K562 (cell line): ENCODE results near the gene PFDN2. TPM values are rescaled to one million over a fixed set of nuclear protein-coding genes. Genes with fewer than 3 reads are reported as not detected.

Source experiments
- C11orf30 ChIP-seq: fragments of 450-650 bp; IDR thresholded peaks from 2 replicates; pipeline ENCODE4 v1.6.1; 2016; ENCODE audit warnings: low read depth, mild to moderate bottlenecking
- DNMT1 ChIP-seq: fragments of 450-650 bp; IDR thresholded peaks from 2 replicates; pipeline ENCODE4 v1.6.1; 2016; ENCODE audit warnings: antibody characterized with exemption, mild to moderate bottlenecking
- ERF ChIP-seq: fragments of 450-650 bp; formaldehyde crosslinking; IDR thresholded peaks from 2 replicates; pipeline ENCODE4 v1.4.0; 2020; ENCODE audit warnings: mild to moderate bottlenecking, mixed read lengths
- HOXB6 ChIP-seq: fragments of 250-450 bp; sonication (Bioruptor Pico); IDR thresholded peaks from 2 replicates; pipeline ENCODE4 v1.5.1; 2022; ENCODE audit warnings: mild to moderate bottlenecking, borderline replicate concordance
- MED1 ChIP-seq: sonication (generic); formaldehyde crosslinking; IDR thresholded peaks from 2 replicates; pipeline ENCODE4 v1.8.1; 2023; ENCODE audit warnings: missing genetic modification reagents, borderline replicate concordance
- NCOA2 ChIP-seq, 2 experiments: fragments of 450-650 bp; IDR thresholded peaks; 2 replicates each; pipeline ENCODE4 v1.6.1; 2018; ENCODE audit warnings: mild to moderate bottlenecking in 2 of 2, moderate library complexity in 1 of 2; ENCODE audit not compliant: partially characterized antibody in 2 of 2
- NFATC3 ChIP-seq: fragments of 450-650 bp; IDR thresholded peaks from 2 replicates; pipeline ENCODE4 v1.6.1; 2017; ENCODE audit warnings: mild to moderate bottlenecking
- NFE2L1 ChIP-seq: fragments of 450-650 bp; IDR thresholded peaks from 2 replicates; pipeline ENCODE4 v1.6.1; 2016; ENCODE audit warnings: missing genetic modification characterization, low read depth, mild to moderate bottlenecking, missing compliant biosample characterization, moderate library complexity, borderline replicate concordance
- PURB ChIP-seq: sonication (generic); formaldehyde crosslinking; IDR thresholded peaks from 2 replicates; pipeline ENCODE4 v1.9.0; 2021; ENCODE audit warnings: low read depth, mild to moderate bottlenecking, missing genetic modification reagents
- TAF15 ChIP-seq: fragments of 200-400 bp; formaldehyde crosslinking; IDR thresholded peaks from 2 replicates; pipeline ENCODE4 v1.6.1; 2017; ENCODE audit warnings: mild to moderate bottlenecking, low read depth, low read length, moderate library complexity
- ZNF23 ChIP-seq: fragments of 250-450 bp; sonication (Bioruptor Pico); IDR thresholded peaks from 2 replicates; pipeline ENCODE4 v1.4.0; 2020; ENCODE audit warnings: mild to moderate bottlenecking
- ZNF324 ChIP-seq: fragments of 250-450 bp; sonication (Bioruptor Pico); IDR thresholded peaks from 2 replicates; pipeline ENCODE4 v1.4.0; 2020; ENCODE audit warnings: mild to moderate bottlenecking
- ZNF384 ChIP-seq: IDR thresholded peaks from 2 replicates; pipeline ENCODE4 v1.6.1; 2012; ENCODE audit warnings: low read depth, low read length, improper control_type of control experiment
- ZNF395 ChIP-seq: fragments of 200-800 bp; sonication (Bioruptor generic); IDR thresholded peaks from 2 replicates; pipeline ENCODE4 v1.6.1; 2017; ENCODE audit warnings: missing genetic modification characterization, missing compliant biosample characterization
- ZNF57 ChIP-seq: fragments of 450-650 bp; formaldehyde crosslinking; IDR thresholded peaks from 2 replicates; pipeline ENCODE4 v1.4.0; 2020; ENCODE audit warnings: mild to moderate bottlenecking, moderate library complexity
- ZNF609 ChIP-seq: sonication (generic); formaldehyde crosslinking; IDR thresholded peaks from 2 replicates; pipeline ENCODE4 v1.8.1; 2023; ENCODE audit warnings: missing genetic modification reagents, mild to moderate bottlenecking, borderline replicate concordance
- ZNF77 ChIP-seq: fragments of 250-450 bp; sonication (Bioruptor Pico); IDR thresholded peaks from 2 replicates; pipeline ENCODE4 v1.5.0; 2020
- ZNF780A ChIP-seq: fragments of 250-450 bp; sonication (Bioruptor Pico); IDR thresholded peaks from 2 replicates; pipeline ENCODE4 v1.5.0; 2021; ENCODE audit warnings: mild to moderate bottlenecking
- ZZZ3 ChIP-seq: fragments of 450-650 bp; IDR thresholded peaks from 2 replicates; pipeline ENCODE4 v1.6.1; 2016; ENCODE audit warnings: antibody characterized with exemption, mild to moderate bottlenecking, moderate library complexity
- polyA plus RNA-seq, 8 experiments: library from polyadenylated mRNA; depleted of rRNA in 4 of 8; stranded (reverse) in 5 of 8; unstranded in 3 of 8; fragments of >200 nt; fragmentation: Nextera tagmentation in 2 of 8; fragmentation: Illumina TruSeq in 1 of 8; extraction: Ambion mirVana in 2 of 8; extraction: Trizol in 1 of 8; gene quantifications; 2 replicates each; pipeline versions ENCODE4 v1.2.1 to v1.2.3, GENCODE V29; 2011 to 2014; ENCODE audit warnings: inconsistent platforms in 1 of 8, missing spikeins in 1 of 8
- total RNA-seq, 7 experiments: library from RNA; depleted of rRNA in 6 of 7; stranded (reverse); fragments of >200 nt in 6 of 7; fragmentation: Illumina TruSeq in 2 of 7; extraction: Trizol in 2 of 7; gene quantifications; 2 replicates each; pipeline versions ENCODE4 v1.2.1 to v1.2.3, GENCODE V29; 2011 to 2021; ENCODE audit warnings: low replicate concordance in 1 of 7

PFDN2 gene
- total and polyA plus RNA-seq, 9 of the 15 experiments (the other 6 are each of a cell fraction or from before 2014, with no cell fraction given) = 50.2 to 361 (median 144) TPM

GRCh38 chr1:161153682-161154337 lies 36.0 kb upstream of the PFDN2 start, which contains the start of gene UFC1 (continued):
- no peak for TF ChIP-seq NFE2L1 (tag)
- no peak for TF ChIP-seq ZNF780A (CRISPR knock-in tag)
- no peak for TF ChIP-seq TAF15
- no peak for TF ChIP-seq ZNF23 (CRISPR knock-in tag)
- no peak for TF ChIP-seq MED1
- no peak for TF ChIP-seq ZNF324 (CRISPR knock-in tag)
- no peak for TF ChIP-seq ZNF57
- no peak for TF ChIP-seq ZNF384
- peak; percentile 73; the same call in 1 of the 2 replicates for TF ChIP-seq NFATC3
- TF ChIP-seq NCOA2 (IDR thresholded peaks at IDR 0.05; ENCODE audit: partially characterized antibody in 2 of 2) = no peak
- 0 out of 2 replicates have a peak, but pooled peaks have one; percentile 33 for TF ChIP-seq ERF (CRISPR knock-in tag)
- TF ChIP-seq ZNF395 = peak; percentile 59; the same call in 1 of the 2 replicates
- 0 out of 2 replicates have a peak, but pooled peaks have one; percentile 14 for TF ChIP-seq DNMT1
- peak; percentile 66; the same call in 1 of the 2 replicates for TF ChIP-seq ZNF609 (CRISPR knock-in tag)
- TF ChIP-seq HOXB6 (CRISPR knock-in tag) = no peak
- TF ChIP-seq ZZZ3 = no peak
- TF ChIP-seq PURB (CRISPR knock-in tag) = no peak
- no peak for TF ChIP-seq ZNF77
- TF ChIP-seq C11orf30 = peak; percentile 44
